HPDE6-E6E7 (cell line): Measurements from ENCODE around the gene UQCRQ.

ENCODE experiments used
- DNase-seq: peaks from one replicate; pipeline ENCODE4 v3.0.0; 2011; ENCODE audit warnings: missing footprints; ENCODE audit errors: extremely low spot score

Gene UQCRQ

DNA sequence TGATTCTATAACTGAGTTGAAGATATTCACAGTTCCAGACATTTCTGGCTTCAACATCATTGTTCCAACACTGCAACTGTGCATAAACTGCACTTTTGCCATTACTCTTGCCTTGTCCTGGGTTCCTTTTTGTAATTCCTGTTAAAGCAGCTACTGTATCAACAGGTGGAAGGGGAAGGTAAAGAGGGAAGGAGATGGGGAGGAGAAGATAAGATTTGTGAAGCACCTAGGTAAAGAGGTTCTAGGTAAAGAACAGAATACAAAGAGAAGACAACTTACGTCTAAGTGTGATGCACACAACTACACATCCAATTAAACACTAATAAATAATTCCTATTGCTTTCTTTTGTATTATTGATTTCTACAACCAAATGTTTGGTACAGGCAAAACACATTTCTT lies 43.3 kb downstream of the UQCRQ start:
- DNase-seq = no peak

DNA sequence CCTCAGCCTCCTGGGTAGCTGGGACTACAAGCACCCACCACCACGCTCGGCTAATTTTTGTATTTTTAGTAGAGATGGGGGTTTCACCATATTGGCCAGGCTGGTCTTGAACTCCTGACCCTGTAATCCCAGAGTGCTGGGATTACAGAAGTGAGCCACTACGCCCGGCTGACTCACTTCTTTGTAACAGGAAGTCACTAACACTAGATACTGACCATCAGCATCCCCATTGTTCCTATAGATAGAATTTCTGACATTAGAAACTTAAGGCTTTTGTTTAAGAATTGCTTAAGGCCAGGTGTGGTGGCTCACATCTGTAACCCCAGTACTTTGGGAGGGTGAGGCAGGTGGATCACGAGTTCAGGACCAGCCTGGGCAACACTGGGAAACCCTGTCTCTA lies 49.2 kb downstream of the UQCRQ start:
- DNase-seq = no peak

- no peak for DNase-seq
Observed at GRCh38 chr5:132916086-132916485, 49.6 kb downstream of the UQCRQ start.
